Mammary epithelial cell (primary cell): ENCODE results near the gene FRS2.

ENCODE experiments used
- CTCF ChIP-seq, 2 donors: IDR thresholded peaks in 1 of 2; conservative IDR thresholded peaks in 1 of 2; 2 replicates each; pipeline ENCODE4 v1.5.1; 2011 to 2012; ENCODE audit warnings: inconsistent platforms in 2 of 2, low read length in 2 of 2, mild to moderate bottlenecking in 2 of 2, control low read depth in 1 of 2, low read depth in 1 of 2; ENCODE audit not compliant: insufficient read depth in 1 of 2; ENCODE audit errors: extremely low read depth in 1 of 2
- EZH2 ChIP-seq: IDR thresholded peaks from 2 replicates; pipeline ENCODE4 v1.6.1; 2012; ENCODE audit warnings: low read length, inconsistent platforms, borderline replicate concordance

- TF ChIP-seq EZH2 (no peak), CTCF (conservative IDR thresholded peaks at IDR 0.05 in 1 of 2, IDR thresholded peaks at IDR 0.05 in 1 of 2; ENCODE audit: extremely low read depth in 1 of 2, insufficient read depth in 1 of 2, low read depth in 1 of 2, low read length in 2 of 2) (no peak)
Measured at GRCh38 chr12:69473262-69473661, 3.1 kb downstream of the FRS2 start.
